GM19372 (cell line): ENCODE measurements around the gene NHSL2.

ENCODE experiments used
- ATAC-seq: cut with Tn5 transposase; IDR thresholded peaks from one replicate; pipeline ENCODE4 v1.9.1; 2021; ENCODE audit warnings: mild to moderate bottlenecking, low read depth, moderate library complexity; ENCODE audit not compliant: unreplicated experiment

Gene NHSL2

GRCh38 chrX:72016881-72017783, 106.5 kb downstream of the NHSL2 start:
- ATAC-seq, result no peak

DNA sequence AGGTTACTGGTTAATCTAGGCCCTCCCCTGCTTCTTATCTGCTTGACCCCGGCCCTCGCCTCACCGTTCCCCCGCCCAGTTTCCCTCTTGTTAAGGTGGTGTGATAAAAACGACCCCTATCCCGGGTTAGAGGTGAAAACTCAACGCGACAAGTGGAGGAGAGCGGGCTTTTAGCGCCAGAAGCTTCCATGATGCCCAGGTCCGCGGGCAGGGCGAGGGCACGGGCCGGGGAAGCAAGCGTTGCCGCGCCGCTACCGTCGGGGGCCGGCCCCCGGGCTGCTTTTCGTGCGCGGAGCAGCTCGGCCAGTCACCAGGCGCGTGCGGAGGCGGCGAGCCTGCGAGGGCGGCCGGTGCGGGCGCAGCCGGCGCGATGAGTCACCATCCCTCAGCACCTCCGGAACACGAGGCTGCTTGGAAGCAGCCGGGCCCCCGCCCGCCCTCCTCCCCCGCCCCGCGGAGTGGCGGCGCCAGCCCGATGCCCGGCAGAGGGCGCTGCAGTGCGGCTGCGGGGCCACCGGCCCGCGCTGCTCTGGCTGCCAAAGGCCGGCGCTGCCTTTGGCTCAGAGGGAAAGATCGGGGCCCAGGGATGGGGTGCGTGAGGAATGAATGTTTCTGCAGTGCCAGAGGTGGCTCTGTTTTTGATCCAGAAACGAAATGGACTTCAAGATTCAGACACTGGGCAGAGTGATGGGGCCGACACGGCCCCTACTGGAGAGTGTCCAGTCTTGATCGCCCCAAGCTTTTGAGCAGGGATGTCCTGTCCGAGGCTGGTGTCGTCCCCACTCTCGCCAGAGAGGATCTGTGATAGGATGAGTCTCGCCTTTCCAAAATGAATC, 107.8 kb downstream of the NHSL2 start:
- peak; percentile 66 for ATAC-seq

DNA sequence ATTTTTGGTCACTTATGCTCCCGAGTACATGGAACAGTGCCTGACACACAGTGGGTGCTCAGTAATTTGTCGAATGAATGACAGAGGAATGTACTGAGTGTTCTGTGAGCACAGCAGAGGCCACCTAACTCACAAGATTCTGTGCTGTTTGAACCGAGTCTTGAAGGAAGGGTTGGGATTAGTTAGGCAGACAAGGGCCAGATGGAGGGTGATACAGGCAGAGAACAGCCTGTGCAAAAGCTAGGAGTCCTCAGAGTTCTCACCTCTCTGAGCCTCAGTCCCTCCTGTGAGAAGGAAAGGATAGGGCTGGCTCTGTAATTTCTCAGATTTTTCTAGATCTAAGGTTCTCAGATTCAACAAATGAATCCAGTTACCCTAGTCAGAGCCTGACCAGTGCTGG, 108.8 kb downstream of the NHSL2 start:
- no peak for ATAC-seq

DNA sequence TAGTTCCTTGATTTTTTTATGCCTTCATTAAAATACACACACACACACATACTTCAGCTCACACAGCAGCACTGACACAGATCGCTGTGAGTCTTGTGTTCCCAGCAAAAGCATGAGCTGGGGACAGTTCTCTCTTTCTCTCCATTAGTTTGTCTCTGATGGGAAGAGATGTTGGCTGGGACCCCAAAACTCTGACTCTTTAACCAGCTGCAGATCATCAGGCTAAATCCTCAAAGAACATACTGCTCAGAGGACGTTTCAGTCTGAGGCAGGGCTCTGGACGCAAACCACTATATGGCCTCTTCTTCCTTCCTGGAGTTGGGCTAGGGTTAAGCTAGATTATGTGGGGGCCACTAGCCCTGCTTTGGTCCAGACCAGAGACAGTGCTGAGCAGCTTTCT, 109.6 kb downstream of the NHSL2 start:
- no peak for ATAC-seq

GRCh38 chrX:72020788-72021187, 110.1 kb downstream of the NHSL2 start:
- ATAC-seq, result no peak

DNA sequence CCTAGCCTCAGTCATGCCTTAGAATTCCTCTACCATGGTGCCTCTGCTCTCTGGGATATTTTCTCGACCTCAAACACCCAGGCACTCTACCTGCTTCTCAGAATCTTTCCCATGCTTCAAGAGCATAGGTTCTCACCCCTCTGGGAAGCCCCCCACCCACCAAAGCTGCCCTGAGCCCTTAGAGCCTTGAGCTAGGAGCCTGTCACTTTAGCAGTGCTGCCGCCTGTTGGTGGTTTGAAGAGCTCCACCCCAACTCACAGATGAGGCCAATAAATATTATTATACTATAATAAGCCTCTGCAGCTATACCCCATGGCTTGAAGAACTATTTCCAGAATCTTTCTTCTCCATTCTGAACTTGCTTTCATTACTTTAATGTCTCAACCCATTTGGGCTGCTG, 111.3 kb downstream of the NHSL2 start:
- no peak for ATAC-seq

- no peak for ATAC-seq
Observed at GRCh38 chrX:72023071-72023470, 112.4 kb downstream of the NHSL2 start.

DNA sequence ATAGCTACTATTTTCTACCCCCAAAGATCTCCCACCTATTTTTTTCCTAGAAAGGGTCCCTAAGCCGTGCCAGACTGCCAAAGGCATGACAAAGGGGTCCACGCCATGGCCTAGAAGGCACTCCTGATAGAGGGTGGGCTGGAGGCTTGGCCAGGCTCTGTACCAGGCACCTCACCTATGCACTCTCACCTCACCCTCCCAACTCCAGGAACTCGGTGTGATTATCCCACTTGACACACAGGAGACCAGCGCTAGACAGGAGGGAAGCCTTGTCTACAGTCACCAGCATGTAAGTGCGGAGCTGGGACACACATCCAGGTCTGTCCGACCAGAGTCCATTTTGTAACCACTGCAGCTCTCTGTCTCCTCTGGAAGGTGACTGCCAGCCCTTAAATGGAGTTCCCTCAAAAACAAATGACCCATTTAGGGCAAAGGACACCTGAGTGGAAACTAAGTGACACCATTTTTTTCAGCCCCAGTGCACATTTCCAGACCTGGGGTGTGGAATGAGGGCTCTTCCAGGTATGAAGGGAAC, 114.7 kb downstream of the NHSL2 start:
- ATAC-seq, result no peak

DNA sequence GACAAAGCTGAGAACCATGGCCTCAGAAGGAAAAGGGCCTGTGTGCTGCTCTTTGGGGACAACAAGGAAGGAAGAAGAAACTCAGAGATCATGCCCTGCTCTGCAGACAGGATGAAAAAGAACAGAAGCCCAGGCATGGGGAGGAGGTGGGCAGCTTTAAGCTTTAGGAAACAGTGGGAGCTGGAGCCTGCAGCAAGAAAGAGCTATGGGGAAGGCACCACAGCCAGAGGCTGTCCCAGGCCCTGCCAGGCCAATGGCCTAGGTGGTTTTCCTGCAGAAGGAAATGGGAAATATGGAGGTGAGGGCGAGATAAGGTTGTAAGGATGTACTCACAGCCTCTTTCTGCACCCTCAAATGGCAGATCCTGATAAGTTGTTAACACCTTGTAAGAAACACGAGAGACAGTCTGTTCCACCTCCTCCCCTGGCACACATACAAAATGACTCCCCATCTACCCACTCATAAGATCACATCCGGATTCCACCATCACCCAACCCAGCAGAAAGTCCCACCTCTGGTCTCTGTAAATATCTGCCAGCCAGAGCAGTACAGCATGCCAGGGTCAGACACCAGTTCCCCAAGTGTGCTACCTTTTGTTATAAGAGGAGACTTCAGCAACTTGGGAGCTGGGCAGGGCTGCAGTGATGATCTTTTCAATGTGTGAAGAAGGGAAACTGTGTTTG, 115.8 kb downstream of the NHSL2 start:
- ATAC-seq, result no peak

DNA sequence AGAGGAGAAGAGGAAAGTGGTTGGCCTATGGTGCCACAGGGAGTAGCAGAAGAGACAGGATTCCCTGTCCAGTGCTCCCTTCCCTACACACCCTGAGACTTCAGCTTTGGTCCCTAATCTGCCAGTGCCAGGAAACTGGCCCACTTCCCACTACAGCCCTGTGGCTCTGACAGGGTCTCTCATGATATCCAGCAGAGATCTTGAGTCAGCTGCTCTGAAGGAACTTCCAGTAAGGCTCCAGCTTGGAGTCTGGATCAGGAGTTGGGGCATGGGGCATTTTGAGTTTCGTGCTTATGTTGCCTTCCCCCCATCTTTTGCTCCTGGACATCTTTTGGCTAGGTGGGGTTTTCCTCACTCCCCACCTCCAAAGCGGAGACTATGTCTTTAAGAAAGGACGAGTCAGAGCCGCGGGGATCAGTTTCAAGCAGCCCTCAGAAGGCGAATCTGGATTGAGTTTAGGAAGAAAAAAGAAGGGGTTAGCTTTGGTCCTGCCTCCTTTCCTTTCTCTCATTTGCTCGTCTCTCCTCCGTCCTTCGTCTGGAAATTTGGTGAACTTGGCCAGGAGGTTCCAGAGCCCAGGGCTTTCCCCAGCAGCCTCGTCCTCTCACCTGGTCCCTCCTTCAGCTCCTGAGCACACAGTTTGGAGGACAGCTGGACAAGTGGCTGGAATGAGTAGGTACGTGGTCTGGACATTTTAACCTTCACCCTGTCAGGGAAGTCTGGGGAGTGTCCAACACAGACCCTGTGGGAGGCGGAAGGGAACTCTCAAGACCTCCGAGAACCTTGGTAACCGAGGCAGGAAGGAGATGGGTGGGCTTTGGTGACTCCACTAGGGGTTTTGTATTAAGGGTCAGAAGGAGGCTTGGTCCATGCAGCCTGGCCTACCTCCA, 116.6 kb downstream of the NHSL2 start:
- no peak for ATAC-seq

GRCh38 chrX:72027914-72028307, 117.3 kb downstream of the NHSL2 start:
- ATAC-seq, result no peak

GRCh38 chrX:72028701-72029470, 118.2 kb downstream of the NHSL2 start:
- no peak for ATAC-seq

DNA sequence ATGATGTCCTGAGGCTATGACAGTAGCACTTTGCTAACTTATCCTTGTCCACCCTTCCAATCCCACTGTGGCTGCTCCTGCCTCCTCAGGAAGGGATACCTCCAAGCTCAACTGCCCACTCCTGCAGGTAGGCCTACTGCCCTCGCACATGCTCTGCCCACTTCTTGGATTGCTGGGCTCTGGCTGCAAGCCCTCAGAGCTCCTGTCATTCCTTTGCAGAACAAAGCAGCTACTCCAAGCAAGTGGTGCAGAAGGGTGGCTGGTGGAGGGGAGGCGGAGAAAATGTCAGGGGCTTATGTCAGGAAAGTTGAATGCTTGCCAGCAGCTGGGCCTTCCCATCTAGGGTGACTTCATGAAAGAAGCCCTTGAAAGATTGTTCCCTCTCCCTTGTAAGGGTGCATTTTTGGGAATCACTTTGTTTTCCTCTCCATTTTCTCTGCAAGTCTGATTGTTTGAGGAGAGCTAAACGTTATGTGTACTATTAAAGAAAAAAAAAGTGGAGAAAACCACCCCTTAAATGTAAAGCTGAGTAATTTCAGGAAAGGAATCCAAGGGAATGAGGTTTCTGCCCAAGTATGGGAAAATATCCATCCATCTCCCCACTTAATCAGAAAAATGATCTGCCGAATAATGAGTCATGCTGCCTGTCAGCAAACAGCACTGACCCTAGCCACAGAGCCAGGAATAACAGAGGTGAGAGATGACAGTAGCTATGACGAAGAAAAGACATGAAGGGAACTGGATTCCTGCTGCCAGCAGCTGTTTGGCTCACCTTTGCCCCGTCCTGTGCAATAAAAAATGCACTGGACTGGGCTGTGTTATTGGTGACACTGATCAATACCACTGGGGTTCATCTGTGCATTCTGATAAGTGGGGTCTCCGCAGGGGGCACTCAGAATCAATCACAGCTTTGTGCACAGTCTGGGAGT, 119.1 kb downstream of the NHSL2 start:
- ATAC-seq, result no peak

- no peak for ATAC-seq
Observed at GRCh38 chrX:72030431-72030830, 119.8 kb downstream of the NHSL2 start.

DNA sequence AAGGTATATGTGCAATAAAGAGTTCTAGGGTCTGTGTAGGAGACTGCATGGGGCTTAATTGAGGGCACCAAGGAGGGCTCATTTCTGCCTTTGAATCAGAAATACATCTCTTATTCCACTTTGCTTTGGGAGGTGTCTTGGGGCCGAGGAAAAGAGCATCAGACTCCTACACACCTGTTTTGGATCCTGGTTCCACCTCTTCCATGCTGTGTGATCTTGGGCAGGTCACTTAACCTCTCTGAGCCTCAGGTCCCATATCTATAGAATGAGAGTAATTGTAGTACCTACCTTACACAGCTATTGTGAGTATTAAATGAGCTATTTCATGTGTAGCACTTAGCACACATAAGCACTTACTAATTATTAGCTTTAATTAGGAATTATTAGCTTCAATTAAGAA, 120.5 kb downstream of the NHSL2 start:
- ATAC-seq, result no peak

- ATAC-seq, result no peak
Observed at GRCh38 chrX:72031634-72032033, 121.0 kb downstream of the NHSL2 start.

DNA sequence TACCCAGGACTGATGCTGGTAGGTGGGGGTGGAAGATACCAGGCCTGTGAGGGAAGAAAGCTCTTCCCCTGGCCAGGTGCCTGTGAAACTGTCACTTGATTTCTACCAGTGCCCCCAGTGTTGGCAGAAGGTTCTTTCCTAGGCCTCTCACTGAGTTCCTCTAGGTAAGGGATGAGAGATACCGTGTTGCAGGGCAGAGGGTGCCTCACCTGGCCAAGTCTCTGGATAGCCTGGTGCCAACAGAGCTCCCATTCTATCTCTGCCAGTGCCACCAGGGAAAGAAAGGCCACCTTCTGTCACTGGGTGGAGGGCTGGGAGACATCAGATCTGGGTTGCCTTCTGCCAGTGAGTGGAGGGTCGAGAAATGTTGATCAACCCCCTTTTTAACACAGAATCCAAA, 127.0 kb downstream of the NHSL2 start:
- ATAC-seq, result no peak

DNA sequence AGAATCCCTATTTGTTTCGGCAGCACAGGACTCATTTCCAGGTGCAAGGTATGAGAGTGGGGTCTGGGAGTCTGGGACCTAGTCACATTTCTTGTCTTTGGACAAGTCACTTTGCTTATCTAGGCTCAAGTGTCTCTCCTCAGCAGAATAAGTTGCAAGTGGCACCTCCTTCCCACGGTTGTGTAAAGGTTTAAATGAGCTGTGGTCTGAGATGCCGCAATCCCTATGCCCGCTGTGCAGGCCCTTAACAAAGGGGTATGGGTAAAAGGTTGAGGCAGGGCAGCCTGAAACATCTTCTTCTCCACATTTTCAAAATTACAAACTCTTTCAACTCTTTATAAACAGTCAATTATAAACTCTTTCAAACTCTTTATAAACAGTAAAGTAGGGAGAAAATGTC, 127.4 kb downstream of the NHSL2 start:
- ATAC-seq, result no peak
